ENCODE data around the gene SMCO2.

Gene SMCO2

GRCh38 chr12:27453421-27453820 is 6.9 kb downstream of the SMCO2 start:
- DNase-seq (ENCODE audit: low read depth in 2 of 2, low spot score in 1 of 2) = no peak

GRCh38 chr12:27455589-27455988 is 9.1 kb downstream of the SMCO2 start:
- DNase-seq (ENCODE audit: low read depth in 2 of 2, low spot score in 1 of 2) = no peak

GRCh38 chr12:27456618-27457017 is 10.1 kb downstream of the SMCO2 start:
- DNase-seq (ENCODE audit: low read depth in 2 of 2, low spot score in 1 of 2) = no peak

- DNase-seq (ENCODE audit: low read depth in 2 of 2, low spot score in 1 of 2) = no peak
Measured at GRCh38 chr12:27460471-27460978, 14.0 kb downstream of the SMCO2 start.

- DNase-seq (ENCODE audit: low read depth in 2 of 2, low spot score in 1 of 2) = no peak
Measured at GRCh38 chr12:27462151-27462694, 15.7 kb downstream of the SMCO2 start.

GRCh38 chr12:27462851-27463250 is 16.3 kb downstream of the SMCO2 start:
- no peak for DNase-seq (ENCODE audit: low read depth in 2 of 2, low spot score in 1 of 2)

- DNase-seq (ENCODE audit: low read depth in 2 of 2, low spot score in 1 of 2) = no peak
Measured at GRCh38 chr12:27463511-27464219, 17.1 kb downstream of the SMCO2 start.

- DNase-seq (ENCODE audit: low read depth in 2 of 2, low spot score in 1 of 2) = no peak
Measured at GRCh38 chr12:27464220-27464554, 17.7 kb downstream of the SMCO2 start.

- DNase-seq (ENCODE audit: low read depth in 2 of 2, low spot score in 1 of 2) = no peak
Measured at GRCh38 chr12:27467641-27468040, 21.1 kb downstream of the SMCO2 start.

GRCh38 chr12:27468241-27468640 is 21.7 kb downstream of the SMCO2 start:
- DNase-seq (ENCODE audit: low read depth in 2 of 2, low spot score in 1 of 2) = no peak

GRCh38 chr12:27469176-27469736 is 22.7 kb downstream of the SMCO2 start:
- DNase-seq (ENCODE audit: low read depth in 2 of 2, low spot score in 1 of 2) = no peak

- no peak for DNase-seq (ENCODE audit: low read depth in 2 of 2, low spot score in 1 of 2)
Measured at GRCh38 chr12:27472604-27473003, 26.1 kb downstream of the SMCO2 start.

GRCh38 chr12:27474344-27474743 is 27.8 kb downstream of the SMCO2 start:
- no peak for DNase-seq (ENCODE audit: low read depth in 2 of 2, low spot score in 1 of 2)

GRCh38 chr12:27477049-27477448 is 30.5 kb downstream of the SMCO2 start:
- DNase-seq (ENCODE audit: low read depth in 2 of 2, low spot score in 1 of 2) = no peak

GRCh38 chr12:27478949-27479348 is 32.4 kb downstream of the SMCO2 start:
- DNase-seq (ENCODE audit: low read depth in 2 of 2, low spot score in 1 of 2) = no peak

GRCh38 chr12:27480016-27480415 is 33.5 kb downstream of the SMCO2 start:
- DNase-seq (ENCODE audit: low read depth in 2 of 2, low spot score in 1 of 2) = no peak

- no peak for DNase-seq (ENCODE audit: low read depth in 2 of 2, low spot score in 1 of 2)
Measured at GRCh38 chr12:27486961-27487360, 40.4 kb downstream of the SMCO2 start.

- DNase-seq (ENCODE audit: low read depth in 2 of 2, low spot score in 1 of 2) = no peak
Measured at GRCh38 chr12:27488479-27488878, 41.9 kb downstream of the SMCO2 start.

- DNase-seq (ENCODE audit: low read depth in 2 of 2, low spot score in 1 of 2) = no peak
Measured at GRCh38 chr12:27491226-27491625, 44.7 kb downstream of the SMCO2 start.

- DNase-seq (ENCODE audit: low read depth in 2 of 2, low spot score in 1 of 2) = no peak
Measured at GRCh38 chr12:27493260-27493940, 46.9 kb downstream of the SMCO2 start.

- no peak for DNase-seq (ENCODE audit: low read depth in 2 of 2, low spot score in 1 of 2)
Measured at GRCh38 chr12:27497446-27497845, 50.9 kb downstream of the SMCO2 start.

- no peak for DNase-seq (ENCODE audit: low read depth in 2 of 2, low spot score in 1 of 2)
Measured at GRCh38 chr12:27498149-27498548, 51.6 kb downstream of the SMCO2 start.

Measured in stimulated activated CD8-positive, alpha-beta memory T cell treated with anti-CD3 and anti-CD28 coated beads, Interleukin-4, amount 100 ng/mL, for 4 hours (primary cell).